ENCODE measurements around the gene UMODL1.

DNA sequence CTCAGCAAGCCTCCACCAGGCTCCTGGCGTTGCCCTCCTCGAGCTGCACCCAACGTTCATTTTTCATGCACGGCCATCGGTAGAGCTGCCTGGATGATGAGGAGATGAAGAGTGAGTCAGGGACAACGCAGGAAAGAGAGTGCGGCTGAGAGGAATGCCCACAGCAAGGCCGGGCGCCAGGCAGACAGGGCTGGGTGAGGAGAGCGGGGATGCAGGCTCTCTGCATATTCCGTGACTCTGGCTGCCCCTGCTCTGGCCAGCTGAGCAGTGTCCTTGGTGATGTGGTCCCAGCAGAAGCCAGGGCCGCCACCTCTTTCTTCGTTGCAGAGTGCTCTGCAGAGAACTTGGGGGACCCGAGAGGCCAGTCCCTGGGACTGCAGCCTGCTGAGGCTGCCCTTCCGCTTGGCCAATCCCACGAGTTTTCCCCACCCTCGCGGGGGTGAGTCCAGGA lies 10.8 kb downstream of the UMODL1 start:
- TF ChIP-seq POLR2AphosphoS5 (IDR thresholded peaks at IDR 0.05), result no peak
- TF ChIP-seq, protein P1, sequence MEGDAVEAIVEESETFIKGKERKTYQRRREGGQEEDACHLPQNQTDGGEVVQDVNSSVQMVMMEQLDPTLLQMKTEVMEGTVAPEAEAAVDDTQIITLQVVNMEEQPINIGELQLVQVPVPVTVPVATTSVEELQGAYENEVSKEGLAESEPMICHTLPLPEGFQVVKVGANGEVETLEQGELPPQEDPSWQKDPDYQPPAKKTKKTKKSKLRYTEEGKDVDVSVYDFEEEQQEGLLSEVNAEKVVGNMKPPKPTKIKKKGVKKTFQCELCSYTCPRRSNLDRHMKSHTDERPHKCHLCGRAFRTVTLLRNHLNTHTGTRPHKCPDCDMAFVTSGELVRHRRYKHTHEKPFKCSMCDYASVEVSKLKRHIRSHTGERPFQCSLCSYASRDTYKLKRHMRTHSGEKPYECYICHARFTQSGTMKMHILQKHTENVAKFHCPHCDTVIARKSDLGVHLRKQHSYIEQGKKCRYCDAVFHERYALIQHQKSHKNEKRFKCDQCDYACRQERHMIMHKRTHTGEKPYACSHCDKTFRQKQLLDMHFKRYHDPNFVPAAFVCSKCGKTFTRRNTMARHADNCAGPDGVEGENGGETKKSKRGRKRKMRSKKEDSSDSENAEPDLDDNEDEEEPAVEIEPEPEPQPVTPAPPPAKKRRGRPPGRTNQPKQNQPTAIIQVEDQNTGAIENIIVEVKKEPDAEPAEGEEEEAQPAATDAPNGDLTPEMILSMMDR (IDR thresholded peaks at IDR 0.05), result no peak
